ENCODE data around the gene SCARB2.

The SCARB2 gene

DNA sequence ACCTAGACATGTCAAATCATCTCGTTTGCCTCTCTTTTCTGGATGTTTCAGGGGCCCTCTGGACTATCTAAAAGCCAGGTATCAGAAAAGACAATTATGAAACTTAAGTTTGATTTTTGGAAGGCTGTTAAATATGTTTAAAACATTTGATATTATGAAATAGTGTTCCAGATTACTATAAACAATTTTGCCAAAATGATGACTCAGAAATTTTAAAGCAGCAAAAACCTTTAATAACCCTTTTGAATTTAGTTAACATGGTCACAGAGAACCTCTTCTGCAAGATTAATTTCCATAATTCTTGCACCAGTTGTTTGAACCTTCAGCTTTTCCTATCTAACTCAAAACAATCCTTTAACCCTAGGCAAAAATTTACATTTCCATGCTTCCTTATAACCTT lies 19.1 kb upstream of the SCARB2 start:
- in situ Hi-C loops (cut with HindIII; ENCODE audit: low sequenced_read_pairs): no loop called here

DNA sequence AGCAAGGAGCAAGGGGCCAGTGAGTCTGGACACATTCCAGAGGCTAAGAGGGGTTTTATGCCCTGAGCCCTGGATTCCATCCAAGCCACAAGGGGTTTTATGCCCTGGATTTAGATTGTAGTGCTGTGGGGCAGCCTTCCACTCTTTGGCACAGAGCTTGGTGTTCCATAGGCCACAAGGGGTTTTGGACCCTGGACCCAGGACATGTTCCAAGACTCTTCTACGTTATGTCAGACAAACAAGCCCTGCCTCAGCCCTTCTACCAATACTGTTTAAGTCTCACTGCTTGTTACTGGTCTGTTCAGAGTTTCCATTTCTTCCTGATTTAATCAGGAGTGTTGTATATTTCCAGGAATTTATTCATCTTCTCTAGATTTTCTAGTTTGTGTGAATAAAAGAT lies 12.8 kb upstream of the SCARB2 start:
- in situ Hi-C loops (cut with HindIII; ENCODE audit: low sequenced_read_pairs): no loop called here

DNA sequence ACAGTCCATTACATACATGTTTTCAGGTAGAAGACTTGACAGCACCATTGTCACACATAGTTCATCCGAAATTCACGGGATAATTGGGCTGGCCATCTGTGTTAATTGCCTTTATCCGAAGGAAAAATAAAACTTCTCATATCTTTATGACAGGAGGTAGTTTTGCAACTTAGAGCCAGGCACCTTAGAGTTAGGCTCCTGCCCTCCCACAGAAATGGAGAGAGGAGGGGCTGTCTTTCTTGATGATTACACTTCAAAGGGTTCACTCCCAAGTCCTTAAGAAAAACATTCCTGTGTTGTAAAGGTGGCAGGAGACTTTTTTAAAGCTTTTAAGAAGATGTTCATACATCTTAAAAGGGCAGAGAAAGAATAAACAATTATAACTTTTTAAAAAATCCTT lies 10.5 kb upstream of the SCARB2 start:
- in situ Hi-C loops (cut with HindIII; ENCODE audit: low sequenced_read_pairs): no loop called here

DNA sequence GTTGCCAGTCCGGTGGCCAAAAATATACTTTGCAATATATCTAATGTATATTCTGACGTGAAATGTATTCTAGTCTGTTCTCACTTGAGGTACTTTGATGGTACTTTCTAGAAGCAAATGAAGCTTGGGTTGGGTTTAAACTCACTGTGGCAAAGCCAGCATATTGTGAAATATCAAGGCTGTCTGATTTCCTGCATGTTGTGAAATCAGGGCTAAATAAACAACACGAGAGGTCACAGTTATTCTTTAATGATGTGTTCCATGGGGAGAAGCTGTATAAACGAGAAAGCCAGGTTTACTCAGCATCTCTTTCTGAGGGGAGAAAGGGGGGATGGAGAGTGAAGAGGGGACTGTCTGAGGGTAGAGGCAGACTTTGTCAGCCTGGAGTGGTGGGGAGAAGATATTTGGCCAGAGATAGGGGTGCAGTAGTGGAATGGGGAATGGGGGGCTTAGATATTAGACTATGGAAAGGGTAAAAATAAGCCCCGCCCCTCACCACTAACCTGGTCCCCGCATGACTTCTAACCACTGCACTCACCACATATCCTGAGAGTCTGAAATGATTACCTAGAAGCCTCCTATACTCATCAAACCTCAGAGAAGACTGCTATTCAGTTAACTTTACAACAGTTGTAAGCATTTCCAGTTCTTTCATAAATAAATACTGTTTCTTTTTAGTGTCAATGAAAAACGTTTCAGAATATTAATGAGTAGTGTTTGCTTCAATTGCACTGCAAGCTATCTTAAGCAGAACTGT lies 5.9 kb upstream of the SCARB2 start:
- in situ Hi-C loops (cut with HindIII; ENCODE audit: low sequenced_read_pairs): no loop called here

DNA sequence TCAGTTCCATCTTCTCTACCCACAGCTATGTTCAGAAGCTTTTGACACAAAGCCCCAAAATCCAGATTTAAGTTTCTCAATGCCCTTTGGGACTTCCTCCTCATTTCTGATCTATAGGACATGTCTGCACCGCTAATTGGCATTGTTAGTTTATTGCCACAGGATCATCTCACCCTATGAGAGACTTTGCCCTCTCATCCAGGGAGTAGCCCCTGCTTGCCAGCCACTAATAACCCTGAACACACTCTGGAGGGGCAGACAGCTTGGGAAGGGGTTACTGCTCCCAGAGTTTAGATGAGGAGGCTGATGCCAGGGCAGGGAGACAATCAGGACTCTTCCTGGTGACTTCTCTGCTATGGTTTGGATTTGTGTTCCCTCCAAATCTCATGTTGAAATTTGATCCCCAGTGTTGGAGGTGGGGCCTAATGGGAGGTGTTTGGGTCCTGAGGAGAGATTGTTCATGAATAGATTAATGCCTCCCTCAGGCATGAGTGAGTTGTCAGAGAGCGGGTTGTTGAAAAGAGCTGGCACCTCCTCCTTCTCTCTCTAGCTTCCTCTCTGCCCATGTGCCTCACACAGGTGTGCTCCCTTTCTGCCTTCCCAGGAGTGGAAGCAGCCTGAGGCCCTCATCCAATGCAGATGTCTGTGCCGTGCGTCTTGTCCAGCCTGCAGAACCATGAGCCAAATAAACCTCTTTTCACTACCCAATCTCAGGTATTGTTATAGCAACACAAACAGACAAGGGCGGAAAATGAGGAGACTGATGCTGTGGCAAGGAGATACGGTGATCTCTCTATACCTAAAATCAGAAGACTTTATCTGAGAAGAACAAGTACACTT lies 3.6 kb upstream of the SCARB2 start:
- in situ Hi-C loops (cut with HindIII; ENCODE audit: low sequenced_read_pairs): no loop called here

DNA sequence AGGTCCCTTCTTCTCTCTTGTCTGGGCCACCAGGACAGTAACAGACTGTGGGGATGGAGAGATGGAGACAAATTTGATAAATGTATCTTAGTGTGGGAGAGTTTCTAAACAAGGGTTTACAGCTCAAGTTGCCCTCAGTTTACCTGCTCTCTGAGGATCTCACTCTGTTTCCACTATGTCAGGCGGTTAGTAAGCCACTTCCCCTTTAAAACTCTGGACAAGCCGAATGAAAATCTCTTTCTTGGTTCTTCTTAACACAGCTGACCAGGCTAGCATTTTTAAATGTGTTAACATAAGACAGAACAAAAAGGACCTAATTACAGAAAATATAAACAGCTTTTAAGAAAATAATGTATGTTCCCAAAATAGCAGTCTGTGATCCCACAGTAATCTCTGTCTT lies 2.9 kb upstream of the SCARB2 start:
- in situ Hi-C loops (cut with HindIII; ENCODE audit: low sequenced_read_pairs): no loop called here

DNA sequence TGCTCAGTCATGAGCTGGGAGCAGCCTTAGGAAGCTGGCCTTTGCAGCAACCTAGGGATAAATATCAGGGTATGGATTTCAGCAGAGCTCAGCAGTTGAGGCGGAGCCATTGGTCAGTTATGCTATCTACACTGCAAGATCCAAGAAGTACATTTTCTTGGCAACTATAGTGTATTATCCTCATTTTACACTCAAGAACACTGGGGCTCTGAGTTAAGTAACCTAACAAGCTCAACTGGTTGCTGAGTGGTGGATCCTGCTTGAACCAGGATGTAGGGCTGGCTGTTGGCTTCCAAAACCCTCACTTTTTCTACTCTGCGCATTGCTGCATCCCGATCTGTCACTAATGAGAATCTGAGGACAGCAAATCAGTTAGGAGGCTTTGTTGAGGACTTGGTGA lies 1.5 kb upstream of the SCARB2 start:
- in situ Hi-C loops (cut with HindIII; ENCODE audit: low sequenced_read_pairs): no loop called here

DNA sequence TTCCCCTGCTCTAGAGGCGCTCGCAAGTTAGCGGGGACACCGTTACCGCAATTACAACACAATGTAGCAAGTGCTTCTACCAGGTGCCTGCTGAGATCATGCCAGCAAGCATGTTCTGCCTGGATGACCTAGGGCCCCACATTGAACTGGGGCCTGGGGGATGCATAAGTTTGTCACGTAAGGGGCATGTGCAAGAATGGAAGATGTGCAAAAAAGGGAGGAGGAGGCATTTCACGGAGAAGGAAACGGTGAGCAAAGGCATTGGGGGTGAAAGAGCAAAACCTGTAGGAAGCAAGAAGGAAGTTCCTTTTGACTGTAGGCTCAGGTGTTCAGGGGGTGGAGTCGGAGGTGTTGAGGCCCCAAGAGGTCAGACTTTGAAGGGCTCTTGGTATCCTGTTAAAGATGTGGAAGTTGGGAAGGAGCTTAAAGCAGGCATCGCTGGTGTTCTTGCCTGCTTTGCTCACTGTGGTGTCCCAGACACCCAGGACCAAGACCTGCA lies 602 bp upstream of the SCARB2 start:
- in situ Hi-C loops (cut with HindIII; ENCODE audit: low sequenced_read_pairs): no loop called here

DNA sequence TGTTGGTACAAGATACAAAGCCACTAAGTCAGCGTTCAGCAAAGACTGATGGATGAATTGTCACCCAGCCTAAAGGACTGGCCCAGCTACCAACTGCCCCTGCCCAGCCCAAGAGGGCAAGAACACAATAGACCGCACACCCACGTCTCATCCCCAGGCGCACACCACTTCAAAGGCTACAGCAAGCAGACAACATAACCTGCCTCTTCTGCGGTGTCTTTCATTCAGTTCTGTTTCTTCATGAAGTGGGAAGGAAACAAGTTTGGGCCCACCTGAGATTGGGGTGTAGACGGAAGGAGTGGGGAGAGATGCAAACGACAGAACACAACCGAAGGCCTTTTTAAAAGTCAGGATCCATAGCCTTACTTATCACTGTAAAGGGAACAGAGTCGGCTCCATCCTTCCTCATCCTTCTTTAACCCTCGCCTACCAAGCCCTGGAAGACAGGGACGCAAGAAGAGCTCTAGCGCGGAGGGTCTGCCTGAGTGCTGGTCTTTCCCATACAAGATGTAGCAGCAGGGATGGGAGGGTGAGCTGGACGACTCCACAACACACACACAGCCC lies 691 bp downstream of the SCARB2 start:
- in situ Hi-C loops (cut with HindIII; ENCODE audit: low sequenced_read_pairs): no loop called here

DNA sequence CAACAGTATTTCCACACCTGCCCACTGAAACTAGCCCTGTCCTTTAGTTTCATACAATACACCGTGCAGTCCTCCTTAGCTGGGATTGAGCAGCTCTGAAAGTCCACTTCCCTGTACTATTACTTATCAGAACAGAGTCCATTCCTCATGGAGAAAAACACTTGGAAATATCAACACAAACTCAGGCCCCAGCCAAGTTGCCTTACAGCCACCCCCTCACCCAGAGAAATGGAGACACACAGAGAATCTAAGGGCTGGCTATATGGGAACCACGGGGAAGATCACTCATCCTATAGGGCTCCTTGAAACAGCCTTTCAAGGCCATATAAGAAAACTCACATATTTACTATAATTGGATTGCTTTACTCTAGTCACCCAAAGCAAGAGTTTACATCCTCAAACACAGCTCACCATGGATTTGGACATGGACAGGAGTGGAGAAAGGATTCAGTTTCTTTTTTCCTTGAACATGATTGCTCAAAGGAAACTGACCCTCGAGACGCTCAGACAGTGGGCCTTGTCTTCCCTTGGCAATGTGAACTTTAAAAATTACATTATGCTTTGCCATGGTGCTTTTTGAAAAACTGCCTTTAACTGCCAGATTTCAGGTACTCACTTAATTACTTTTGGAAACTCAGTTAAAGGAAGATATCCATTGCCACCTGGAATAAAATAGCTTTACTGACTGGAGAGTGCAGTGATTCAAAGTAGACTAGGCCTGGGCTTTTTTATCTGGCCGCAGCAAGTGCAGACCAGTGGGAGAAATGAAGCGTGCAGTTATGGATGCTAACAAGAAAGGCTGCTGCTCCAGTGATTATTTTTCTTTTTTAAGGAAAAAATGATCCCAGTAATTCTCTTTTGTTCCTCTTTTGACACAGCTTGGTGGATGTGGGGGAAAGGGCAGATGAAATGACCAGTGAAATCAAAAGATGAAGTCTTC lies 1.6 kb downstream of the SCARB2 start:
- in situ Hi-C loops (cut with HindIII; ENCODE audit: low sequenced_read_pairs): no loop called here

DNA sequence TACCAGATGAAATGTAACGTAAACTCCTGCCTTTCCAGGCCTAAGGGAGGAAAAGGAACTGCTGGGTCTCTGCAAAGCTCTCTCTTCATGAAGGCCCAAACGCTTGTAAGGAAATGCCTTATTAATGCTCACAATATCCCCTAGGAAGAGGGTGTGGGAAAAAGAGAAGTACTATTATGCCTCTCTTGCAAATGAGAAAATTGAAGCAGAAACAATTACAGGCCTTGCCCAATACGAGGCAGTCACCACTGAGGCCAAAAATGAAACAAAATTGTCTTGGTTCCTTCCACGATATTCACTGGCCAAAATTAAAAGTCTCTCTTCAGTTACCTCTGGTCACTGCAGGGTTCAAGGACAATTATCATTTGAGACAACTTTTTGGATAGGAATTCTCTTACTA lies 3.2 kb downstream of the SCARB2 start:
- in situ Hi-C loops (cut with HindIII; ENCODE audit: low sequenced_read_pairs): no loop called here

DNA sequence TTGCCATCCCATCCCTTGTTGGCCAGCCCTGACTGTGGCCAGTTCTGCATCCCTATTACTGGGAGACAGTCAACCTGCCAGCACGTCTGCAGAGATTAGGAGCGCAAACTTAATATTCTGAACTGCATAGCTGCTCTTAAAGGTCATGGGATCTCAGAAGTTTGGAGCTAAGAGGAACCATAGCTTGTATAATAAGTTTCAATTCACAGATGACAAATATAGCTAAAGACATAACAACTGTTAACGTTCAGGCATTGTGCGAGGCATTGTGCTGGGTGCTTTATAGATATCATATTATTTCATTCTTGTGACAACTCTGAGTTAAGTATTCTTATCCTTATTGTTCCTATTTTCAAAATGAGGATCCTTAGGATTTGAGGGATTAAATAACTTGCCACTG lies 3.7 kb downstream of the SCARB2 start:
- in situ Hi-C loops (cut with HindIII; ENCODE audit: low sequenced_read_pairs): no loop called here

DNA sequence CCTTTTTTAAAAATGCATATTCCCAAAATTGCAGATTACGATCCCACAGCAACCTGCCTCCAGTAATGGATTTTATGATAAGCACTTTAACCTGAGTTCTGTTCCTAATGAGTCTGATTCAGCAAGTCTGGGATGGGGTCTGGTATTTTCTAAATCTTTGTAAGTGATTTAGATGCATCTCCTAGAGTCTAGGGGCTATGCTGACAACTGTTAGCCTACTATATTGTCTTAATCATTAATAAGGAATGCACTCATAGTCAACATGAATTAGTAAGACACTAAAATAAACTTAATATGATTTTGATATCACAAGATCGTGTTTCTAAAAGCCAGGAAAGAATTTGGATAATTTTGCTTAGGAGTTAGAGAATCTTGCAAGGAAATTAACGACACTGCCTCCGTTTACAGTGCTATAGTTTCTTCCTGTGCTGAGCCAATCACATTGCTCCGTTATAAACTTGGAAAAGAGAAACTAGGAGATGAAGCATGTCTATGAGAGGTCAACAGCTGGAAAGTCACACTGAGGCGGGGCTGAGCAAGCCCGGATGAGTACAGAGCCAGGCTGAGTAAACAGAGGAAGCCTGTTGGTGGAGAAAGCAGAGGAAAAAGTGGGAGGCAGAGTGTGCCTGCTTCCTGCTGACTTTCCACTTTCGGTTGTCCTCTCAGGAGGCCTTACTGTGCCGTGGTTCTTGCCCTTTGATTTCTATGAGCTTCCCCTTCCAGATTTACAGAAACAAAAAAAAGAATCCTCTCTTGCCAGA lies 5.4 kb downstream of the SCARB2 start:
- in situ Hi-C loops (cut with HindIII; ENCODE audit: low sequenced_read_pairs): no loop called here

DNA sequence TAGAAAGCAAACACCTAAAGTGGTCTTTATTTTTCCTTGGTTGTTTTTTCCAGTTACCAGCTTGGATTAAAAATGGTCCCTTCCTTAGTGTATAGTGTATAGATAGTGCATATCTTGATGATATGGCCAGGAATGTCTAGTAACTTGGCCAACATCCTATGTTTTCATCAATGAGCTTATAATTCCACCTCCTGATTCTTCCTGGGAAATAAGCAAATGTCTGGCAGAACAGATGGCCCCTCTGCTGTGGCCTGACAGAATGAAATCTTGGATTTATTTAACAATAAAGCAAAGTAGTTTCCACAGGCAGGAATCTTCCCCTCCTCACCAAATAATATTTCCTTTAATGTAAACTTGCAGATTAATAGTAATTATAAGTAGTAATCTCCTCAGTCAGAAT lies 6.1 kb downstream of the SCARB2 start:
- in situ Hi-C loops (cut with HindIII; ENCODE audit: low sequenced_read_pairs): no loop called here

DNA sequence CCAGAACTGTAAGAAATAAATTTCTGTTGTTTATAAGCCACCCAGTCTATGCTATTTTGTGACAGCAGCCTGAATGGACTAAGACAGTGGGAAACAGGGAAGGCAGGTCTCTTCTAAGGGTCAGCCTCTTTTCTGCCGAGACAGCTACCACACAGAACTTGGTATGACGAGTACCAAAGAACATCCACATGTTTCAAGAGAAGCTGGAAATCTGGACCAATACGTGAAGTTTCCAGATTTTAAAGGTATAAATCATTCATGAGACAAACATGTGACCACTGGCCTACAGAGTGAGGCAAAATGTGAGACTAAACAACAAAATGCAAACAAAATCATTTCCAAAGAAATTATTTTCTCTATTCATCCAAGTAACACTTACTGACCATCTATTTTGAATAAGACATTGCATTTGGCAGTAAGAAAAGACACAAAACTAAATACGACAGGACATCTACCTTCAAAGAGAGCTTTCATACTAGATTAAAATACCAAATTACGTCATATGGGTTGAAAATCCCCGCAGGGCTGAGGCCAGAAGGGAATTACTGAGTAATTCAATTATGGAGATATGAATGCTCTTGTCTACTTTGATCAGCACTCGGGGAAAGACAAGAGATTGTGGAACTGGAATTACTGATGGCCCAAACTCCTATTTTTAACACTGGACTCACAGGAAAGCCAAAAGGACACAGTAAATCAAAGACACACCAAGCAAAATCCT lies 7.2 kb downstream of the SCARB2 start:
- in situ Hi-C loops (cut with HindIII; ENCODE audit: low sequenced_read_pairs): no loop called here

DNA sequence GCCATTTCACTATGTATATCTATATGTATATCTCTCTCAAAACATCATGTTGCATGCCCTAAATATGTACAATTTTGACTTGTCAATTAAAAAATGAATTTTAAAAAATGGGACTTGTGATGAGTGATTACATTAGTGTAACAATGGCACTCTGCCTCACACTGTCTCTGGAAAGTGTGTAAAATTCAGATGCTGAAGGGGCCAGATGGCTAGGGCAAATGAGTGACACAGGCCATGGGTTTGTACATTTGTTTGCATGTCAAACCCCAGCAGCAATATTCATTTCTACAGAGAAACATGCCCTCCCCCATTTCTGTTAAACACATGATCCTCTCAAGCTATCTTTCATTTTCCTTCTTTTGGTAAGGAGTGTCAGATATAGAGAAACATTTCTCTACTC lies 8.1 kb downstream of the SCARB2 start:
- in situ Hi-C loops (cut with HindIII; ENCODE audit: low sequenced_read_pairs): no loop called here

DNA sequence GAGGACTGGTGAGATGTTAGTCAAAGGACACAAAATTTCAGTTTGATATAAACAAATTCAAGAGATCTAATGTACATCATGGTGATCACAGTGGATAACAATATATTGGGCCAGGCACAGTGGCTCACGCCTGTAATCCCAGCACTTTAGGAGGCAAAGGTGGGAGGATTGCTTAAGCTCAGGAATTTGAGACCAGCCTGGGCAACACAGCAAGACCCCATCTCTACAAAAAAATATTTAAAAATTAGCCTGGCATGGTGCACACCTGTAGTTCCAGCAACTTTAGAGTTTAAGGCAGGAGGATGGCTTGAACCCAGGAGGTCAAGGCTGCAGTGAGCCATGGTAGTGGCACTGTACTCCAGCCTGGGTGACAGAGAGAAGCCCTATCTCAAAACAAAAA lies 8.7 kb downstream of the SCARB2 start:
- in situ Hi-C loops (cut with HindIII; ENCODE audit: low sequenced_read_pairs): no loop called here

DNA sequence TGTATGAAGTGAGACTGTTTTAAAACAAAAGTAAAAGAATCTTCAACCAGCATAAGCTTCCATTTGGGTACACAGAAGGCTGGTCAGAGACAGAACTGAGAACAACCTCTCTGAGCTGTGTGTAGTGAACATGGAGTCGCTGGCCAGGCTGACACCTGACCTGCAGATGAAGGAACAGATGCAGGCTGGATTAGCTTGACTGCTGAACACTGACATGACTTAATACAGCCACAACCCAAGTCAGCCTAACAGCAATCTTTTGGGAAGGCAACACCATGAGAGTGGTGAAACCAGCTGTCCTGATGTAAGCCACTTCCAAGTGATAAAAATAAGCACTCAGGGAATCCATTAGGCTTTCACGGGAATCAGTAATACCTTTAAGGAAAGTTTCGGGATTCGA lies 10.1 kb downstream of the SCARB2 start:
- in situ Hi-C loops (cut with HindIII; ENCODE audit: low sequenced_read_pairs): no loop called here

DNA sequence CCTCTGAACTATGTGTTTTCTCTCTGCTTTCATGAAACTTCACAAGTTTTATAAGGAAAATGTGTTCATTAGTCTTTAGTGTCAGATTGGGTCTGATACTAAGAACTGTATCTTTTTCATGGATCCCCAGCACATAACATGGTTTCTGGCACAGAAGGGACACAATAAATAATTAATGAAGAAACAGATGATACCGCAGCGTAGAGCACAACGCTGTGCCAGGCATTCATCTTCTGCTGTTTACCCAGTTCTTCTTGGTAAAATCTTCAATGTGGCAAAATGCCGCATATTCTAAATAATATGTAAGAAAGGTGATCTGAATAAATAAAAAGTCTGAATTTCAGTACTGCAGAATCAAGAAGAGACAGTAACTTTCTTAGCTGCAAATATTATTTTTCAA lies 12.3 kb downstream of the SCARB2 start:
- in situ Hi-C loops (cut with HindIII; ENCODE audit: low sequenced_read_pairs): no loop called here

Measured in endothelial cell of hepatic sinusoid (primary cell).